GM21737 (cell line): ENCODE results near the gene MRO.
"Not testable (repeated sequence)": the region's sequence is repeated elsewhere in the genome, so short reads cannot be mapped to it uniquely, and the experiment has no call there.

ENCODE experiments used
- ATAC-seq: cut with Tn5 transposase; IDR thresholded peaks from one replicate; pipeline ENCODE4 v1.9.1; 2021; ENCODE audit warnings: mild to moderate bottlenecking, moderate library complexity; ENCODE audit not compliant: unreplicated experiment

Gene MRO

GRCh38 chr18:50836521-50836957 is 16.7 kb upstream of the MRO start:
- ATAC-seq, result no peak

GRCh38 chr18:50833496-50833895 is 13.7 kb upstream of the MRO start:
- not testable (repeated sequence) for ATAC-seq

- peak; percentile 70 for ATAC-seq
These were observed 12.9 kb upstream of the MRO start for GRCh38 chr18:50832754-50833153.

GRCh38 chr18:50830544-50830943 is 10.7 kb upstream of the MRO start:
- peak; percentile 55 for ATAC-seq

- no peak for ATAC-seq
These were observed 9.8 kb upstream of the MRO start for GRCh38 chr18:50829644-50830043.

GRCh38 chr18:50826027-50826426 is 6.2 kb upstream of the MRO start:
- ATAC-seq, result no peak

- no peak for ATAC-seq
These were observed 5.8 kb upstream of the MRO start for GRCh38 chr18:50825621-50826020.

- no peak for ATAC-seq
These were observed 2.9 kb upstream of the MRO start for GRCh38 chr18:50822756-50823155.

GRCh38 chr18:50820901-50821520 is 1.2 kb upstream of the MRO start:
- no peak for ATAC-seq

GRCh38 chr18:50819027-50819727 is 639 bp downstream of the MRO start:
- ATAC-seq, result no peak

- no peak for ATAC-seq
These were observed 3.2 kb downstream of the MRO start for GRCh38 chr18:50816419-50817166.

- no peak for ATAC-seq
These were observed 5.4 kb downstream of the MRO start for GRCh38 chr18:50814395-50814794.

GRCh38 chr18:50813353-50813752 is 6.5 kb downstream of the MRO start:
- ATAC-seq, result no peak

GRCh38 chr18:50812834-50813233 is 7.0 kb downstream of the MRO start:
- ATAC-seq, result no peak

- no peak for ATAC-seq
These were observed 12.6 kb downstream of the MRO start for GRCh38 chr18:50807176-50807575.

- ATAC-seq, result no peak
These were observed 13.6 kb downstream of the MRO start for GRCh38 chr18:50806208-50806616.

- no peak for ATAC-seq
These were observed 14.1 kb downstream of the MRO start for GRCh38 chr18:50805732-50806131.

- no peak for ATAC-seq
These were observed 16.2 kb downstream of the MRO start for GRCh38 chr18:50803592-50803991.

- no peak for ATAC-seq
These were observed 17.7 kb downstream of the MRO start for GRCh38 chr18:50802141-50802540.

- no peak for ATAC-seq
These were observed 22.7 kb downstream of the MRO start for GRCh38 chr18:50797142-50797541.

GRCh38 chr18:50796495-50796894 is 23.3 kb downstream of the MRO start:
- ATAC-seq, result no peak
